SH-SY5Y (cell line): Measurements from ENCODE around the gene FLAD1.

Experiments used
- GATA2 ChIP-seq: IDR thresholded peaks from 2 replicates; pipeline ENCODE4 v1.6.1; 2011; ENCODE audit warnings: mild to moderate bottlenecking, low read depth, low read length
- GATA3 ChIP-seq: IDR thresholded peaks from 2 replicates; pipeline ENCODE4 v1.6.1; 2011; ENCODE audit warnings: low read depth, mild to moderate bottlenecking, low read length, moderate library complexity

Gene FLAD1

DNA sequence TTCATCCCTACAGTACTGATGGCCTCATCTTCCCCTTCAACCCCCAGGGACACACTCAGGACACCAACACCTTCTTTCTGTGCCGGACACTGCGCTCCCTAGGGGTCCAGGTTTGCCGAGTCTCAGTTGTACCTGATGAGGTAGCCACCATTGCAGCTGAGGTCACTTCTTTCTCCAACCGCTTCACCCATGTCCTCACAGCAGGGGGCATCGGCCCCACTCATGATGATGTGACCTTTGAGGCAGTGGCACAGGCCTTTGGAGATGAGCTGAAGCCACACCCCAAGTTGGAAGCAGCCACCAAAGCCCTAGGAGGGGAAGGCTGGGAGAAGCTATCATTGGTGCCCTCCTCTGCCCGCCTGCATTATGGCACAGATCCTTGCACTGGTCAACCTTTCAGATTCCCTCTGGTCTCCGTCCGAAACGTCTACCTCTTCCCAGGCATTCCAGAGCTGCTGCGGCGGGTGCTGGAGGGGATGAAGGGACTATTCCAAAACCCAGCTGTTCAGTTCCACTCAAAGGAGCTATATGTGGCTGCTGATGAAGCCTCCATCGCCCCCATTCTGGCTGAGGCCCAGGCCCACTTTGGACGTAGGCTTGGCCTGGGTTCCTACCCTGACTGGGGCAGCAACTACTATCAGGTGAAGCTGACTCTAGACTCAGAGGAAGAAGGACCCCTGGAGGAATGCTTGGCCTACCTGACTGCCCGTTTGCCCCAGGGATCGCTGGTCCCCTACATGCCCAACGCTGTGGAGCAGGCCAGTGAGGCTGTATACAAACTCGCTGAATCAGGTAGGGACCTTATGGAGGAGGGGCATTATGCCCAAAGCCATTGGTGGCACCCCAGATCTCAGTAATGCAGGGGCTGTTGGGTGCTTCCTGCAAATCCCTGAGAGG, 5.2 kb downstream of the FLAD1 start:
- TF ChIP-seq GATA2 (no peak), GATA3 (no peak)

DNA sequence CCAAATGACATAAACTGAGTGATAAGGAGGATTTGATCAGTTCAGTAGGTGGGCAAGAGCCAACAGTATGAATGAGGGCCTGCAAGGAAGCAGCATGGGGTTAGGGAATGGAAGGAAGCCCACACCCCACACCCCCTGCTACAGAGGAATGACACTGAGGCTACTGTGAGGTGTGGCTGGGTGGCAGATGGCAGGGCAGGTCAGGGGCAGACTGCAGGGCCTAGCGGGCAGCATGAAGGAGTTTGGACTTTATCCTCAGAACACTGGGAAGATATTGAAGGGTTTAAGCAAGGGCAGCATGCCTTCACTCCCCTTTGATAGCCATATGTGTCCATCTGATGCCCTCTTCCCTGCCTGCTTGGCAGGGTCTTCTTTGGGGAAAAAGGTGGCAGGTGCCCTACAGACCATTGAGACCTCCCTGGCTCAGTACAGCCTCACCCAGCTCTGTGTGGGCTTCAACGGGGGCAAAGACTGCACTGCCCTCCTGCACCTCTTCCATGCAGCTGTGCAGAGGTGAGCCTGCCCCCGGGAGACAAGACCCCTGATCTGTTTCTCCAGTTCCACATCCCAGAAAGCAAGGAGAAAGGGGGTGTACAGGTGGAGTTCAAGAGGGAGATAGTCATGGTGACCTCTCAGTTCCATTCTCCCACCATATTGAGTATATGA, 6.2 kb downstream of the FLAD1 start:
- TF ChIP-seq GATA2 (no peak), GATA3 (no peak)

DNA sequence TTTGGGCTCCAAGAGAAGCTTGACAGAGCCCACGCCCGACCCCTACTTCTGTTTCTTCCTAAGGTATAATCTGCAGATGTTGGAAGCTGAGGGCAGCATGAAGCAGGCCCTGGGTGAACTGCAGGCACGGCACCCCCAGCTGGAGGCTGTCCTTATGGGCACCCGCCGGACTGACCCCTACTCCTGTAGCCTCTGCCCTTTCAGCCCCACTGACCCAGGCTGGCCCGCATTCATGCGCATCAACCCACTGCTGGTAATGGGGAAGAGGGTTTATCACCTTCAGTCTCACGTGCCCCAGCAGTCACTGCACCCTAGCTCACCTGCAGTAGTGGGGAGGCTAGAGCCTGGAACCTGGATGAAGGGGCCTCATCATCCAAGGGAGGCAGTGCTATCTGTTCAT, 7.1 kb downstream of the FLAD1 start:
- TF ChIP-seq GATA2 = no peak
- no peak for TF ChIP-seq GATA3

DNA sequence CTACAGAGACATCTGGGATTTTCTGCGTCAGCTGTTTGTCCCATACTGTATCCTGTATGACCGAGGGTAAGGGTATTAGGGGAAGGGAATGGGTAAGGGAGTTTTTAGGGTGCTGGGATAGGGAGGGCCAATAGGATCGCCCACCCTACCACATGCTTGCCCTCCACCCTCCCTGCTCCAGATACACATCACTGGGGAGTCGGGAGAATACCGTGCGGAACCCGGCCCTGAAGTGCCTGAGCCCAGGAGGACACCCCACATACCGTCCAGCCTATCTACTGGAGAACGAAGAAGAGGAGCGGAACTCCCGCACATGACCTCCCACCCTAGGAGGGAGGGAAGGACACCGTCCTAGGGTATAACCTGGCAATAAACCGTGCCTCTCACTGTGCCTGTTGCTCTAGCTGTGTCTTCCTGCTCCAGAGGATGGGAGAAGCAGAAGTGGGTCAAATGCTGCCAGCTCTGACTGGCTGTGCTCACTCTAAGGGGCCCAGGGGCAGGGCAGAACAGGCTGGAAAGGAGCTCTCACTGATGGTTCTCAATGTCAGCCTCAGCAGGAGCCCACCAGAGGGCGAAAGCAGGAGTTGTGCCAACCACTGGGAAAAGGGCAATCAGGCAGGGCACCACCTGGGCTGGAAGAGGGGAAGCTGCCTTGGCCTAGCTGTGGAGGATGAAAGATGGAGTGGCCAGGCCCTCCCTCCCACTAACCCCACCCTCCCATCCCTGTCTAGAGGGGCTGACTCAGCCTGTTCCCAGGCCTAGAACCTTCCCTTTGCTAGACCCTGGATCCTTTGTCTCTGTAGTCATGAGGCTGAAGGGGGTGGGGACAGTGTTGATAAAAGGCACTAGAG, 9.8 kb downstream of the FLAD1 start:
- TF ChIP-seq GATA3 (no peak), GATA2 (no peak)

DNA sequence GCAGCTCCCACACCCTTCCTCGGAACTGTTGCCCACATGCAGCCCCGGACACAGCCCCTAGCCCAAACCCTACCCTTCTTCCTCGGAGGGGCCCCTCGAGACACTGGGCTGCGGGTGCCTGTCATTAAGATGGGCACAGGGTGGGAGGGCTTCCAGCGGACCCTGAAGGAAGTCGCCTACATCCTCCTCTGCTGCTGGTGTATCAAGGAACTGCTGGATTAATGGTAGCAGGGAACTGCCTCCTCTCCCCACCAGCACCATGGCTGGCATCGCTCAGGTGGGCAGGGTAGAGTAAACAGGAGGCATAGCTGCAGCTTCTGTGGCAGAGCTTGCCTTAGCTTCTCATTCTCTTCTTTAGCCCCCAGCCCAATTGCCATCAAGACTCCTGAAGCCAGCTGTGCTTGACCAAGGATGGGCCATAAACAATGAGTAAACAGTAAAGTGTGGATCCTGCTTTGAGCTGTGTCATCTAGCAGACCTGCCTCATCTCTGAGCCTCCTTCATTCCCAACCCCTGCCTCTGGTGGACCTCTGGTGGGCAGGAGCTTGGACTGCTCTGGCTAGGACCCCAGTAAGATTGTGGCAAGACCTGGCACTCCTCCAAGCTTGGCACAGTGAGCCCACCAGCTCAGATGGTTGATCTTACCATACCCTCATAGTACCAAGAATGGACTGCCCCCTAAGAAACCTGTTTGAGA, 10.6 kb downstream of the FLAD1 start, which contains the start of gene LENEP:
Gene LENEP, plus strand, starts transcription at position 15 of the 697 bp plus-strand sequence. Its CDS starts 22 bp downstream, at position 37.
- TF ChIP-seq GATA3 (no peak), GATA2 (no peak)

DNA sequence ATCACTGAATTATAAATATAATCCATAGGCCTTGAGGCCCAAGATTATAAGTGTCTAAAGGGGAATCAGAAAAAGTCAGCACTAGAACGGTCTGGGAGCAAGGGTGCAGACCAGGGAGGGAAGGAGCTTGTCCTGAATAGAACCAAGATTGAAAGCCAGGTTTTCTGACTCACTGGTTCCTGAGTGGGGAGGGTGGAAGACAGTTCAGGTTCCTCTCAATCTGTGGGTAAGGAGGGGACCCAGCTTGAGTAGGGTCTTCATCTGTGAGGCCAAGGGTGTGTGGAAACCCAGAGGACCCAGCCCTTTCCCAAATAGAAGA, 11.1 kb downstream of the FLAD1 start:
- no peak for TF ChIP-seq GATA3
- TF ChIP-seq GATA2 = no peak

DNA sequence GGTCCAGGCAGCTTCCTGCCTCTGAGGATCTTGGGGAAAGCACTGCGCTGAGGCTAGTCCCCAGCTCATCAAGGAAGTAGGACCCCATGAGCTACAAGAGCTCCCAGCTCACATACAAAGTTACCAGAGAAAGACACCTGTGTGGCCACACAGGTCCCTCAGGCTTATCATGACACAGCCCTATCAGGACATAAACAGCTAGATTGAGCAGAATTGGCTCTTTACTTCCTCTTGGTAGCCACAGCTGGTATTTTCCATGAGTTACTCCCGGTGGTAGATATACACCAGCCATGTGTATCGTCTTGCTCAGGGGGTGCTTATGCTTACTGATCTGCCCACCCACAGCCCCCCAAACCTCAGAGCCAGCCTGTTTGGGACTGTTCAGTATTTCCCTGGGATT, 11.4 kb downstream of the FLAD1 start:
- TF ChIP-seq GATA3 = no peak
- TF ChIP-seq GATA2 = no peak

DNA sequence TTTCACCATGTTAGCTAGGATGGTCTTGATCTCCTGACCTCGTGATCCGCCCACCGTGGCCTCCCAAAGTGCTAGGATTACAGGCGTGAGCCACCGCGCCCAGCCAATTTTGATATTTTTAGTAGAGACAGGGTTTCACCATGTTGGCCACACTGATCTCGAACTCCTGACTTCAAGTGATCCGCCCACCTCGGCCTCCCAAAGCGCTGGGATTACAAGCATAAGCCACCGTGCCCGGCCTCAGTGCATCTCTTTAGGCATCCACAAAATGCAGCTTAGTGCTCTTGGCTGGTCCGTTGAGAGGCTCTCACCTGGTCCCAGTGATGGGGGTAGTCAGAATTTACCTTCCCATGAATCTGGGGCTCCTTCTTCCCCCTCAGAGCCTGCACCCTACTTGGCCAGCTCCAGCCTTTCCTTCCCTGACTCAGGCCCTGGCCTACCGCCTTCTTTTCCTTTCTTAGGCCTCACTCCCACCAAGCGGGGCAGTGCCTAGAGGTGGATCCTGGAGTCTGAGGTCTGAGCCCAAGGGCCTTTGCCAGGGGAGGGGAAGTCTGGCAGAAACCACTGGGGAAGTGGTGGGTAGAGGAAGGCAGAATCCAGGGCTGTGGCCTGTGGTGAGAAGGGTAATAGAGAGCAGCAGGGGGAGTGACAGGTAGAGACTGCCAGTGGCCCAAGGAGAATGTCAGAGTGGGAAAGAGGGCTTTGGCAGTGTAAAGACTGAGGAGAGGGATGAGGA, 14.0 kb downstream of the FLAD1 start:
- TF ChIP-seq GATA2 = no peak
- TF ChIP-seq GATA3 = no peak

DNA sequence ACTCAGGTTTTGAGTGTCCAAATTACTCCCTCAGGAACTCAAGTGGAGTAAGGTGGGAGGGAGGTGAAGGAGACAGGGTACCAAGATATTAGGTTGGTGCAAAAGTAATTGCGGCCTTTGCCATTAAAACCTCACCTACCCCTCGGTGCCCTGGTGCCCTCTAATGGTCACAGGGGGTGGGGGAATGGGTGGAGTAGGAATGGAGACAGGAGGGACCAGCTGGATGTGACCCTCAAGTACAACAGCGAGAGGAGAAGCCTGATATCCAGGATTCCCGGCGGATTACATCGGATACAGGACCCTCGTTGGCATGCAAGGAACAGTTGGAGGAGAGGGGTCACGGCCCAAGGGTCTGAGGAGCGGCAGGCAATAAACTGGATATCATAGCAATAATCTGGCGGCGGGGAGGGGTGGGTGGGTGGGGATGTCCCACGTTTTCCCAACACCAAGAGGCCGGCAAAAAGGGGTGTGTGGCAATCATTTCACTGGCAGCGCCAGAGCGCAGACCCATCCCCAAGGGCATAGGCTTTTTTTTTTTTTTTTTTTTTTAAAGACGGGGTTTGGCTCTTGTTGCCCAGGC, 15.1 kb downstream of the FLAD1 start:
- no peak for TF ChIP-seq GATA3
- no peak for TF ChIP-seq GATA2

DNA sequence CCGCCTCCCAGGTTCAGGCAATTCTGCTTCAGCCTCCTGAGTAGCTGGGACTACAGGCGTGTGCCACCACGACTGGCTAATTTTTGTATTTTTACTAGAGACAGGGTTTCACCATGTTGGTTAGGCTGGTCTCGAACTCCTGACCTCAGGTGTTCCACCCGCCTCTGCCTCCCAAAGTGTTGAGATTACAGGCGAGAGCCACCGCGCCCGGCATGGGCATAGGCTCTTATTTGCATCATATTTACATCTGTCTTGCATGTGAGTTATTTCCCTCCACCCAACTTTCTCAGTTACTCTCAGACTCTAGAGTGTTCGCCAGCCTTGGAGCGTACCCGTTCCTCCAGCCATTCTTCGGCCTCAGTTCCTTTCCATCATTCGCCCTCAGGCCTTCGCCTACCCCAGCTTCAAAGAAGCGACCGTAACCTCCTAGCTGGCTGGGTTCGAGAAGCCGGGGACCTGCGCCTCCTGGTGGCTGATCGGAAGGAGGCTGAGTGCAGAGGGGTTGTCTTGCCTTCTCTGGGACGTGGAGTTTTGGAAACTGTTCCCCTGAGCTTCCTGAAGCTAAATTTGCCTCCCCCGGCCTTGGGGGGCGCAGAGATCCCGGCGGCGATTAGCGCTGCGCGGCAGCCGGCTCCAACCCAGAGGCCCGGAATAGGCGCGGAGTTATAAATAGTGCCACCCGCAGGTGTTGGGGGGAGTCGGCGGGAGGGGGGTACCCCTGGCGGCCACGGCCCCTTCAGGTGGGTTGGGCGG, 15.8 kb downstream of the FLAD1 start:
- TF ChIP-seq GATA3 (no peak), GATA2 (peak; percentile 92)

DNA sequence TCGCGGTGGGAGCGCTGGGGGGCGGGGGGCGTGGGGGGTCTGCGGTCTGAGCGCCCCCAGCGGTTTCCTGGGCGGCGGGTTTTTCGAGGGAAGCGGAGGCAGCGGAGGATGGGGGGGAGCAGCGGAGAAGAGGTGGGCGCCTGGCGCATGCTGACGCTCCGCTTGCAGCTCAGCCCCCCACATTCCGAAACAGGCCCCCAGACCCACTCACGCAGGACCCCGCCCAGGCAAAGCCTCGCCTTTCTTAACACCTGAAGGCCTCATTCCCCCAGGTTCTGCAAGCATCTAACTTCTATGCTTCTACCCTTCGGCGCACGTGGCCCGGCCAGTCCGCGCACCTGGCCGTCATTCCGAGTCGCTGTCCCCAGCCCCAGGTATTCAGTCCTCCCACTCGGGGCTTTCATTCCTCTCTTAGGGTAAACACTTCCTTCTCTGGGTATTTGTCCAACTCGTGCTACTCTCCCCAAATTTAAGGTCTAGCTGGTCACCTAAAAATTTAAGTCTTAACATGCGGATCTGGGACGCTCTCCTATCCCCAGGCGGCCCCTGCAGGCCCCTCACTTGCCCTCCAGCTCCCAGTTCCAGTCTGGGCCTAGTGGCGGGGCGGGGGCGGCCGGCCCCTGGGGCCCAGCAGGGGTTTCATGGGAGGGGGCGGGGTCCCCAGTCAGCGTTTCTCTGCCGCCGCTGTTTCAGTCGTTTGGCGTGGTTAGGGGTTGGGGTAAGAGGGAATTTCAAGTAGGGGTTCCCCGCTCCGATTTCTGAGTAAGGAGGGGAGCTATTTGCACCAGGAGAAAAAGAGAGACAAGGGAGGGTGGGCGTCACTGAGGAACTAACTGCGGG, 16.6 kb downstream of the FLAD1 start:
- TF ChIP-seq GATA2 (no peak), GATA3 (no peak)
